Lower lobe of right lung (tissue), 2 donors: Measurements from ENCODE around the gene ITIH1. TPM values are rescaled to one million over a fixed set of nuclear protein-coding genes. Genes with fewer than 3 reads are reported as not detected.

Source experiments
- ATAC-seq, 2 donors: fragments of 200-7000 bp; cut with Tn5 transposase; one replicate each; pipeline ENCODE4 v1.9.1; 2020 to 2022; ENCODE audit warnings: mild to moderate bottlenecking in 2 of 2, moderate library complexity in 2 of 2
- DNase-seq: peaks from one replicate; pipeline ENCODE4 v3.0.0-alpha.2; 2020
- H3K27ac ChIP-seq: fragments of 200-600 bp; one replicate; pipeline ENCODE4 v1.8.0; 2022
- H3K27me3 ChIP-seq: fragments of 200-600 bp; one replicate; pipeline ENCODE4 v1.8.0; 2022; ENCODE audit warnings: low read depth
- H3K36me3 ChIP-seq: fragments of 200-600 bp; one replicate; pipeline ENCODE4 v1.8.0; 2022; ENCODE audit warnings: mild to moderate bottlenecking
- H3K4me1 ChIP-seq: fragments of 200-600 bp; one replicate; pipeline ENCODE4 v1.8.0; 2022
- H3K4me3 ChIP-seq: fragments of 200-600 bp; one replicate; pipeline ENCODE4 v1.8.0; 2022; ENCODE audit warnings: mild to moderate bottlenecking
- H3K9me3 ChIP-seq: fragments of 200-600 bp; one replicate; pipeline ENCODE4 v1.8.0; 2022
- intact Hi-C: fragments of 100-400 bp; cut with DNase I; formaldehyde crosslinking; loops from one replicate; pipeline ENCODE4 v1.11.0; 2022
- total RNA-seq: library from RNA; stranded (reverse); fragmentation: NEBNext Ultra II Directional; extraction: Animal tissue kit (Norgen Biotek cat#: 25700); gene quantifications from one replicate; pipeline ENCODE4 v1.2.1, GENCODE V29; 2021
- TF ChIP-seq, protein P1 (sequence below): fragments of 200-600 bp; IDR thresholded peaks from one replicate; pipeline ENCODE4 v1.8.0; 2022; ENCODE audit warnings: antibody characterized with exemption, mild to moderate bottlenecking
- donor health status: DM: no; HTN: yes; CAD: no; lungs with severe emphysema.

Gene ITIH1
- total RNA-seq, 1 donor from 2014 or later, result not detected

DNA sequence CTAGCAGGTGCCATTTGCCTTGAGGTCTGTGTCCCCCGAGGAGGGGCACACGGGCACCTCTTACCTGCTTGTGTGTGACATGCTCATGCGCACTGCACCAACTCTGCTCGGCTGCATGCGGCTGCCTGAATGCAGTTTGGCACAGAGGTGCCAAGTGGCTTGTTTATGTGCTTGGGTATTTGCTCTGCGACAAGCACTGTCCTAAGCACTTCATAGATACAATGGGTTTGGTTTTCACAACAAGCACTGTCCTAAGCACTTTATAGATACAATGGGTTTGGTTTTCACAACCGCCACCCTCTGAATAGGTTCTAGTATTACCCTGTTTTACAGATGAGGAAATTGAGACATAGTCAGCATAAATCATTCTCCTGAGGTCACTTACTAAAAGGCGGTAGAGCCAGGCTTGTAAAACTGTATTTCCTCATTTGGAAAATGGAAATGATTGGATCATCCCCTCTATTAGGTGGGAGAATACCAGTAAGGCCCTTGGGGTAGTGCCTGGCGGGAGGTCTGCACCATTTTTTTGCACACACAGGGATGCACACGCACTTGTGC, 52.6 kb downstream of the ITIH1 start:
- Histone ChIP-seq H3K4me1 (no peaks in the 10 kb centered on the region), H3K27ac (no peak overlapping the region), H3K36me3 (no peaks in the 10 kb centered on the region), H3K27me3 (no peaks in the 10 kb centered on the region), H3K9me3 (no peaks in the 10 kb centered on the region), H3K4me3 (no peak overlapping the region)
- no peak for ATAC-seq
- TF ChIP-seq, protein P1, sequence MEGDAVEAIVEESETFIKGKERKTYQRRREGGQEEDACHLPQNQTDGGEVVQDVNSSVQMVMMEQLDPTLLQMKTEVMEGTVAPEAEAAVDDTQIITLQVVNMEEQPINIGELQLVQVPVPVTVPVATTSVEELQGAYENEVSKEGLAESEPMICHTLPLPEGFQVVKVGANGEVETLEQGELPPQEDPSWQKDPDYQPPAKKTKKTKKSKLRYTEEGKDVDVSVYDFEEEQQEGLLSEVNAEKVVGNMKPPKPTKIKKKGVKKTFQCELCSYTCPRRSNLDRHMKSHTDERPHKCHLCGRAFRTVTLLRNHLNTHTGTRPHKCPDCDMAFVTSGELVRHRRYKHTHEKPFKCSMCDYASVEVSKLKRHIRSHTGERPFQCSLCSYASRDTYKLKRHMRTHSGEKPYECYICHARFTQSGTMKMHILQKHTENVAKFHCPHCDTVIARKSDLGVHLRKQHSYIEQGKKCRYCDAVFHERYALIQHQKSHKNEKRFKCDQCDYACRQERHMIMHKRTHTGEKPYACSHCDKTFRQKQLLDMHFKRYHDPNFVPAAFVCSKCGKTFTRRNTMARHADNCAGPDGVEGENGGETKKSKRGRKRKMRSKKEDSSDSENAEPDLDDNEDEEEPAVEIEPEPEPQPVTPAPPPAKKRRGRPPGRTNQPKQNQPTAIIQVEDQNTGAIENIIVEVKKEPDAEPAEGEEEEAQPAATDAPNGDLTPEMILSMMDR, result no peak
- DNase-seq, result no peak
- intact Hi-C loops, result no loop called here

DNA sequence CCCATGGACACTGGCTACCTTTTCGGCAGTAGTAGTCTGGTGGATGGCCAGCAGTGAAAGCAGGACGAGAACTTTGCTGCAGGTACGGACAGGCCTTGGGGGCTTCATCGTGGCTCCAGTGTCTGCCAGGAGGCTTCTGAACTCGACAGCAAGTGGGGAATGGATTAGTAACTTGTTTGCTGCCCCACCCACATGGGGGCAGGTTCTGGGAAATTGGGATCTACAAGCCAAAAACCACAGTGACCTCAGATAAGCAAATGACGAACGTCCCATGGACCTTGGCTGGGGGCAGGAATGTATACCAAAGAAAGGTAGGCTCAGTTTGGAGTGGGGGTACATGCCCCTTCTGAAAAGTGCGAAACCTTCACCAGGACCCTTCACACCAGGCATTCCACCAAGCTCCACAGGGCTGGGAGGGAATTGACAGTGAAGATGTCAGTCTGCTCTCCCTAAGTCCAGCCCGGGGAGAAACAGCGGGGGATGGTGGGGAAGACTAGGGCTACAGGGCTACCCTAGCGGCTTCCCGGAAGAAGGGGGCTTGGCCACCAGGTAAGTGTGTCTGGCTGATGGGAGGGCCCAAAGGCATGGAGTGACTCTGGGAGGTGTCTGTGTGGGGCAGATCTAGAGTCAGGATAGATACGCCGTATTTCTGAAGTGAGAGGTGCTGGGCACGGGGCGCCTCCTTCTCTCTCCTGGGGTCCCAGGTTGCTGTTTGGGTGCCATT, 53.3 kb downstream of the ITIH1 start, which contains the start of gene ITIH4:
TSS of gene ITIH4 (minus strand) at position 138 of the 724 bp plus-strand sequence. CDS start at position 108, 30 bp downstream.
- no peaks in the 10 kb centered on the region for H3K9me3 ChIP-seq
- no peaks in the 10 kb centered on the region for H3K4me1 ChIP-seq
- TF ChIP-seq, protein P1, result no peak
- intact Hi-C loops, result no loop called here
- ATAC-seq (no peak), DNase-seq (no peak)
- H3K27me3 ChIP-seq, result no peaks in the 10 kb centered on the region
- peaks cover 1% of the 10 kb centered on the region for H3K36me3 ChIP-seq
- no peak within 1 kb of the TSS for H3K4me3 ChIP-seq
- H3K27ac ChIP-seq, result peak within 1 kb of the TSS; percentile 18

DNA sequence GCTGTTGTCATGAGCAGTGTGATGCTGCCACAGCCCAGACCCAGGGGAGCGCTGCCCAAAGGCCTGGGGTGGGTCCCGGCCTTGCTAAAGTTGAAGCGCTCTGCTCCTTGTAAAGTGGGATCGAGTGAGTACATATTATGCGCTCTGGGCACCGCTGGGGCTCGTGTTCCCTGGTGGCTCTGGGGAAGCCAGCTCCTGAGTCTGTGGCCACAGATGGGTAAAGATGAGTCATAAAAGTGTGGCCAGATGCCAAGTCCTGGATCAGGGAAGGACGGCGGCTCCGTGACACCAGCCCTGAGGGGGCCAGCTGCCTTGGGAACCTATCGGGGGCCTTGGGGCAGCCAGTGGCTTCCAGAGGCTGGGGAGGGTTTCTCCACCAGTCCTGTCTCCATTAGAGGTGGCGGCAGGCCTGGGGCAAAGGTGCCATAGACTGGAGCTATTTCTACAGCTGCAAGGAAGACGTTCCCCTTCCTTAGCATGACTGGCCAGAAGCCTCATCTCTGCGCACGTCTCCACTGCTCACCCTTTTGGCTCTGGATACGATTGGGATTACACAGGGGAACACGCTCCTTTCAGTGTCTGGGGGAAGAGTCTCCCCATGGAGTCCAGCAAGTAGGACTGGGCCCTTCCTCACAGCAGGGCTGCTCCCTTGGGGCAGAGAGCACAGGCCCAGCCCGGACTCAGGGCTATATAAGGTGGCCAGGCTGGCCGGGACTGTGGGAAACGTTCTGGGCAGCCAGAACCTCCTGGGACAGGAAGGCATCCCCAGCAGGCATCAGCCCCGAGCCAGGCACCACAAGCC, 54.3 kb downstream of the ITIH1 start:
- DNase-seq (no peak), ATAC-seq (peak; percentile 31 to 50)
- peaks cover 9% of the 10 kb centered on the region for H3K36me3 ChIP-seq
- H3K9me3 ChIP-seq, result no peaks in the 10 kb centered on the region
- TF ChIP-seq, protein P1, result no peak
- intact Hi-C loops, result no loop called here
- H3K27me3 ChIP-seq, result no peaks in the 10 kb centered on the region
- H3K4me1 ChIP-seq, result no peaks in the 10 kb centered on the region
- H3K4me3 ChIP-seq, result no peak overlapping the region
- H3K27ac ChIP-seq, result peak overlapping the region; percentile 18

DNA sequence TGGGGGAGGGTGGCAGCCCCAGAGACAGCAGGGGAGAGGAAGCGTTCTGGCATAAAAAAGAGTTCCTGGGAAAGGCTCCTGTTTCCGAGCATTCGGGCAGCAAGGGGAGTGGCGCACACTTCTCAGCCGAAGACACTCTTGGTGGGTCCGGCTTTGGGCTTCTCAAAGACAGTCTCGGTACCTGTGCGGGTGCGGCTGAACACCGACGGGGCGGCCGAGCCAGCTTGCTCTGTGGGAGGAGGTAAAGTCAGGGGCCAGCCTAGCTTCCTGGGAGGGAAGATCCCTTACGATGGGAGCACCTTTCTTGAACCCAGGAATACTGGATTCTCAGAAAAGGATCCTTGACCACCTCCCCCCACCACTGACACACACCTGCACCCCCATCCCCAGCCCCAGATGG, 55.8 kb downstream of the ITIH1 start:
- Histone ChIP-seq H3K27ac (no peak overlapping the region), H3K4me1 (no peaks in the 10 kb centered on the region), H3K9me3 (no peaks in the 10 kb centered on the region), H3K27me3 (no peaks in the 10 kb centered on the region), H3K36me3 (peaks cover 22% of the 10 kb centered on the region), H3K4me3 (no peak overlapping the region)
- no peak for ATAC-seq
- TF ChIP-seq, protein P1, result no peak
- DNase-seq, result no peak
- intact Hi-C loops, result no loop called here

DNA sequence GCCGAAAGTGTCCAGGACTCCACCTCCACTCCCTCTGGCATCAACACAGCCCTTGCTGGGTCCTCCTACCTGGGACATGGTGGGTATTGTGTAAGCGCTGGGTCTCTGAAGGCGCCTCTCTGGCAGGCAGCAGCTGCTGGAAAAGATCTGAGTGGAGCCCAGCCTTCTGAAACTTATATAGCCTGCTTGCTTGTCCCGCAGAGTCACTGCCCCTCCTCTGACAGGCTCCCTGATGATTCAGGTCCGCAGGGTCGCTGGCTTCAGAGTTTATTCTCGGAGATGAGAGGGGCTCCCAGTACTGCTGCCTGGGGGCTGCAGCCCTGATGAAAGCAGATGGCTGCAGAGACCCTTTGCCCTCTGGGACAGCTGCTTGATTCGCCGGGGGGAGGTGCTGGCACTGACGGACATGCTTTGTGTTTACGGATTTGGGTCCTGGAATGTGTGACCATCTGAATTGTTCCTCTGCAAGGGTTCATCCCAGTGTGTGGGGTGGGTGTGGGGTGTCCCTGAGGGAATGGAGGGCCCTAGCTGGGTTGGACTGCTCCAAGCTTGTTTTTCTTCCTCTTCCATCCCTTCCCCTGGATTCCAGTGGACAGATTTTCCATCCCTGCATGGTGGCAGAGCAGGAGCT, 57.6 kb downstream of the ITIH1 start, which contains the start of gene MUSTN1:
TSS of gene MUSTN1 (minus strand) at position 149 of the 631 bp plus-strand sequence. CDS start at position 78, 71 bp downstream.
- no peaks in the 10 kb centered on the region for H3K9me3 ChIP-seq
- intact Hi-C loops, result no loop called here
- no peaks in the 10 kb centered on the region for H3K27me3 ChIP-seq
- H3K4me3 ChIP-seq, result peak within 1 kb of the TSS; percentile 28
- H3K27ac ChIP-seq, result peak within 1 kb of the TSS; percentile 18
- ATAC-seq (peak in 1 of 2 donors; percentile 10), DNase-seq (no peak)
- H3K36me3 ChIP-seq, result peaks cover 39% of the 10 kb centered on the region
- TF ChIP-seq, protein P1, result no peak
- no peaks in the 10 kb centered on the region for H3K4me1 ChIP-seq
